GM18508 (cell line): ENCODE results near the gene NPIPA7.
"Not testable (repeated sequence)": the region's sequence is repeated elsewhere in the genome, so short reads cannot be mapped to it uniquely, and the experiment has no call there.

ENCODE experiments used
- ATAC-seq: cut with Tn5 transposase; IDR thresholded peaks from one replicate; pipeline ENCODE4 v1.9.1; 2021; ENCODE audit warnings: moderate number of reproducible peaks; ENCODE audit not compliant: insufficient read depth, unreplicated experiment

The NPIPA7 gene

GRCh38 chr16:16378840-16379239 is at the start of gene NPIPA7:
Gene NPIPA7 (plus strand): TSS chr16:16379140. CDS start chr16:16379245, 105 bp downstream.
- not testable (repeated sequence) for ATAC-seq

GRCh38 chr16:16331466-16331865 is 47.5 kb upstream of the NPIPA7 start:
- ATAC-seq: not testable (repeated sequence)

DNA sequence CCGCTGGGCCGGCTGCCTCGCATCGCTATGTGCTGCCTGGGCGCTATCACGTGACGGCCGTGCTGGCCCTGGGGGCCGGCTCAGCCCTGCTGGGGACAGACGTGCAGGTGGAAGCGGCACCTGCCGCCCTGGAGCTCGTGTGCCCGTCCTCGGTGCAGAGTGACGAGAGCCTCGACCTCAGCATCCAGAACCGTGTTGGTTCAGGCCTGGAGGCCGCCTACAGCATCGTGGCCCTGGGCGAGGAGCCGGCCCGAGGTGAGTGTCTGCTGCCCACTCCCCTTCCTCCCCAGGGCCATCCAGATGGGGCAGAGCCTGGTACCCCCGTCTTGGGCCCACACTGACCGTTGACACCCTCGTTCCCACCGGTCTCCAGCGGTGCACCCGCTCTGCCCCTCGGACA is 21.4 kb upstream of the NPIPA7 start:
- not testable (repeated sequence) for ATAC-seq

DNA sequence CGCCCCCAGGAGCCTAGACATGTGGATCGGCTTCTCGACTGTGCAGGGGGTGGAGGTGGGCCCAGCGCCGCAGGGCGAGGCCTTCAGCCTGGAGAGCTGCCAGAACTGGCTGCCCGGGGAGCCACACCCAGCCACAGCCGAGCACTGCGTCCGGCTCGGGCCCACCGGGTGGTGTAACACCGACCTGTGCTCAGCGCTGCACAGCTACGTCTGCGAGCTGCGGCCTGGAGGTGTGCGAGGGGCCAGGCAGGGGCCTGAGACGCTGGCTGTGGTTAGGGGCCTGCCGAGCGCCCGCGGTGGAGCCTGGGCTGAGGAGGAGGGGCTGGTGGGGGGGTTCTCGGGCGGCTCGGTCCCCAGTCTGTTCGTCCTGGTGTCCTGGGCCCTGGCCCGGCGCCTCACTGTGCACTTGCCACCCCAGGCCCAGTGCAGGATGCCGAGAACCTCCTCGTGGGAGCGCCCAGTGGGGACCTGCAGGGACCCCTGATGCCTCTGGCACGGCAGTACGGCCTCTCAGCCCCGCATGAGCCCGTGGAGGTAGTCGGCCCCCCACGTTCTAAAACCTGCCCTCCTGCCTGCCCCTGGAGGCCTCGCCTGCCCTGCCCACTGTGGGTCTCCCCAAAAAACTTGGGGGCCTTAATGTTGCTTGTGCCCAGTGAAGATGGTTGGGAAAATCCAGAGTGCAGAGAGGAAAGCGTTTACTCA is 20.2 kb upstream of the NPIPA7 start:
- not testable (repeated sequence) for ATAC-seq

DNA sequence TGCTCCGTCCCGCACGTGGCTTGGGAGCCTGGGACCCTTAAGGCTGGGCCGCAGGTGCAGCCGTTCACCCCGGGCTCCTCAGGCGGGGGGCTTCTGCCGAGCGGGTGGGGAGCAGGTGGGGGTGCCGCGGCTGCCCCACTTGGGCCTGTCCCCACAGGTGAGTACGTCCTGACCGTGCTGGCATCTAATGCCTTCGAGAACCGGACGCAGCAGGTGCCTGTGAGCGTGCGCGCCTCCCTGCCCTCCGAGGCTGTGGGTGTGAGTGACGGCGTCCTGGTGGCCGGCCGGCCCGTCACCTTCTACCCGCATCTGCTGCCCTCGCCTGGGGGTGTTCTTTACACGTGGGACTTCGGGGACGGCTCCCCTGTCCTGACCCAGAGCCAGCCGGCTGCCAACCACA is 15.3 kb upstream of the NPIPA7 start:
- not testable (repeated sequence) for ATAC-seq

GRCh38 chr16:16364100-16364499 is 14.8 kb upstream of the NPIPA7 start:
- ATAC-seq: not testable (repeated sequence)

- ATAC-seq: not testable (repeated sequence)
Observed at GRCh38 chr16:16364701-16365100, 14.2 kb upstream of the NPIPA7 start.

GRCh38 chr16:16365319-16365718 is 13.6 kb upstream of the NPIPA7 start:
- not testable (repeated sequence) for ATAC-seq

DNA sequence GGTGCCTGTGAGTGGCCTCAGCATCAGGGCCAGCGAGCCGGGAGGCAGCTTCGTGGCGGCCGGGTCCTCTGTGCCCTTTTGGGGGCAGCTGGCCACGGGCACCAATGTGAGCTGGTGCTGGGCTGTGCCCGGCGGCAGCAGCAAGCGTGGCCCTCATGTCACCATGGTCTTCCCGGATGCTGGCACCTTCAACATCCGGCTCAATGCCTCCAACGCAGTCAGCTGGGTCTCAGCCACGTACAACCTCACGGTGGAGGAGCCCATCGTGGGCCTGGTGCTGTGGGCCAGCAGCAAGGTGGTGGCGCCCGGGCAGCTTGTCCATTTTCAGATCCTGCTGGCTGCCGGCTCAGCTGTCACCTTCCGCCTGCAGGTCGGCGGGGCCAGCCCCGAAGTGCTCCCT is 13.1 kb upstream of the NPIPA7 start:
- not testable (repeated sequence) for ATAC-seq

DNA sequence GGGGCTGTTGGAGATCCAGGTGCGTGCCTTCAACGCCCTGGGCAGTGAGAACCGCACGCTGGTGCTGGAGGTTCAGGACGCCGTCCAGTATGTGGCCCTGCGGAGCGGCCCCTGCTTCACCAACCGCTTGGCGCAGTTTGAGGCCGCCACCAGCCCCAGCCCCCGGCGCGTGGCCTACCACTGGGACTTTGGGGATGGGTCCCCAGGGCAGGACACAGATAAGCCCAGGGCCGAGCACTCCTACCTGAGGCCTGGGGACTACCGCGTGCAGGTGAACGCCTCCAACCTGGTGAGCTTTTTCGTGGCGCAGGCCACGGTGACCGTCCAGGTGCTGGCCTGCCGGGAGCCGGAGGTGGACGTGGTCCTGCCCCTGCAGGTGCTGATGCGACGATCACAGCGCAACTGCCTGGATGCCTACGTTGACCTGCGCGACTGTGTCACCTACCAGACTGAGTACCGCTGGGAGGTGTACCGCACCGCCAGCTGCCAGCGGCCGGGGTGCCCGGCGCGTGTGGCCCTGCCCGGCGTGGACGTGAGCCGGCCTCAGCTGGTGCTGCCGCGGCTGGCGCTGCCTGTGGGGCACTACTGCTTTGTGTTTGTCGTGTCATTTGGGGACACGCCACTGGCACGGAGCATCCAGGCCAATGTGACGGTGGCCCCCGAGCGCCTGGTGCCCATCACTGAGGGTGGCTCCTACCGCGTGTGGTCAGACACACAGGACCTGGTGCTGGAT is 12.2 kb upstream of the NPIPA7 start:
- ATAC-seq: not testable (repeated sequence)

- ATAC-seq: not testable (repeated sequence)
Observed at GRCh38 chr16:16367285-16367628, 11.7 kb upstream of the NPIPA7 start.

DNA sequence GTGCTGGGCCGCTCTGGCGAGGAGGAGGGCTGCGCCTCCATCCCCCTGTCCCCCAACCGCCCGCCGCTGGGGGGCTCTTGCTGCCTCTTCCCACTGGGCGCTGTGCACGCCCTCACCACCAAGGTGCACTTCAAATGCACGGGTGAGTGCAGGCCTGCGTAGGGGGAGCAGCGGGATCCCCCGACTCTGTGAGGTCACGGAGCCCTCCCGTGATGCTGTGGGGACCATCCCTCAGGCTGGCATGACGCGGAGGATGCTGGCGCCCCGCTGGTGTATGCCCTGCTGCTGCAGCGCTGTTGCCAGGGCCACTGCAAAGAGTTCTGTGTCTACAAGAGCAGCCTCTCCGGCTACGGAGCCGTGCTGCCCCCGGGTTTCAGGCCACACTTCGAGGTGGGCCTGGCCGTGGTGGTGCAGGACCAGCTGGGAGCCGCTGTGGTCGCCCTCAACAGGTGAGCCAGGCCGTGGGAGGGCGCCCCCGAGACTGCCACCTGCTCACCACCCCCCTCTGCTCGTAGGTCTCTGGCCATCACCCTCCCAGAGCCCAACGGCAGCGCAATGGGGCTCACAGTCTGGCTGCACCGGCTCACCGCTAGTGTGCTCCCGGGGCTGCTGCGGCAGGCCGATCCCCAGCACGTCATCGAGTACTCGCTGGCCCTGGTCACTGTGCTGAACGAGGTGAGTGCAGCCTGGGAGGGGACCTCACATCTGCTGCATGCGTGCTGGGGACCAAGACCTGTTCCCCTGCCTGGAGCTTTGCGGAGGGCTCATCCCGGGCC is 9.7 kb upstream of the NPIPA7 start:
- not testable (repeated sequence) for ATAC-seq

- ATAC-seq: not testable (repeated sequence)
Observed at GRCh38 chr16:16371136-16371735, 7.7 kb upstream of the NPIPA7 start.

DNA sequence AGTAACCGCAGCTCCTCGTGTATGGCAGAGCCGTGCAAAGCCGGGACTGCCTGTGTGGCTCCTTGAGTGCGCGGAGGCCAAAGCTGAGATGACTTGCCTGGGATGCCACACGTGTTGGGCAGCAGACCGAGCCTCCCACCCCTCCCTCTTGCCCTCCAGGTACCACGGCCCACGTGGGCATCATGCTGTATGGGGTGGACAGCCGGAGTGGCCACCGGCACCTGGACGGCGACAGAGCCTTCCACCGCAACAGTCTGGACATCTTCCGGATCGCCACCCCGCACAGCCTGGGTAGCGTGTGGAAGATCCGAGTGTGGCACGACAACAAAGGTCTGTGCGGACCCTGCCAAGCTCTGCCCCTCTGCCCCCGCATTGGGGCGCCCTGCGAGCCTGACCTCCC is 4.7 kb upstream of the NPIPA7 start:
- not testable (repeated sequence) for ATAC-seq

DNA sequence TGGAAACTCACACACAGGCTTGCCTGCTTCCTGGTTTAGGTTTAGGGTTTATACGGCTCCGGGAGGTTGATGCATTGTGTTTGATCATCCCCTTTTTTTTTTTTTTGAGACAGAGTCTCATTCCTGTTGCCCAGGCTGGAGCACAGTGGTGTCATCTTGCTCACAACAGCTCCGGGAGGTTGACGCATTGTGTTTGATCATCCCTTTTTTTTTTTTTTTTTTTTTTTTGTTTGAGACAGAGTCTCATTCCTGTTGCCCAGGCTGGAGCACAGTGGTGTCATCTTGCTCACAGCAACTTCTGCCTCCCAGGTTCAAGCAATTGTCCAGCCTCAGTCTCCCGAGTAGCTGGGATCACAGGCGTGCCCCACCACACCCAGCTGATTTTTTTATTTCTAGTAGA is 20.7 kb downstream of the NPIPA7 start:
- ATAC-seq: not testable (repeated sequence)

GRCh38 chr16:16402333-16402732 is 23.4 kb downstream of the NPIPA7 start:
- ATAC-seq: not testable (repeated sequence)

- ATAC-seq: not testable (repeated sequence)
Observed at GRCh38 chr16:16404283-16404682, 25.3 kb downstream of the NPIPA7 start.

- not testable (repeated sequence) for ATAC-seq
Observed at GRCh38 chr16:16405421-16405820, 26.5 kb downstream of the NPIPA7 start.

DNA sequence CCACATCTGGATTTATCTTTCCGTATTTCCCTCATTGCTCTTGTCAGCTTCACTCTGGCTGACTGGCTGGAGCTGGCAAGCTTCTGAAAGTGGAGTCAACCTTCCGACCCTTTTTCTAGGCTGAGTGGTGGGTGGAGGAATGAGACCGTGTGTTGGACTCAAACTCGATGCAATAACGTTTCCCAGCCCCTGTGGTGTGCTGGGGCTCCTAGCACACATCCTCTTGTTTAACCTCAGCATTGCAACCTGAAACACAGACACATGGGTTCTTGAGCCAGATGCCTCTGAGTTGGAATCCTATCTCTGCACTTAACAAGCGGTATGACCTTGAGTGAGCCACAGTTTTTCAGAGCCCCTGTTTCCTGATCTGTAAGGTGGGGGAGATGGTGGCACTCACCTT is 29.5 kb downstream of the NPIPA7 start:
- not testable (repeated sequence) for ATAC-seq

- not testable (repeated sequence) for ATAC-seq
Observed at GRCh38 chr16:16413773-16414172, 34.8 kb downstream of the NPIPA7 start.
